RWPE1 (cell line): ENCODE measurements around the gene ZNRF1.
A peak's percentile ranks its signal among the peaks of the same experiment; 100 is the strongest.

Experiments
- CTCF ChIA-PET: fragments of 350-600 bp; sonication (Branson Sonifier 250); formaldehyde crosslinking; extraction: SDS; loops from one replicate; lab custom pipeline; 2021; lab: Yijun Ruan, JAX
- POLR2A ChIA-PET: fragments of 400-600 bp; formaldehyde crosslinking; extraction: SDS; loops from one replicate; lab custom pipeline; 2020; ENCODE audit warnings: antibody characterized with exemption; ENCODE audit not compliant: low non-redundant PET; lab: Yijun Ruan, JAX
- DNase-seq: peaks from one replicate; pipeline ENCODE4 v3.0.0; 2012; ENCODE audit warnings: low spot score
- H3K27ac ChIP-seq: fragments of 450-650 bp; 2 replicates; pipeline ENCODE4 v1.5.1; 2017
- CTCF ChIP-seq: fragments of 450-650 bp; conservative IDR thresholded peaks from 2 replicates; pipeline ENCODE4 v1.5.1; 2017; ENCODE audit warnings: low read depth, mild to moderate bottlenecking

The ZNRF1 gene

GRCh38 chr16:75147968-75148310 is 149.1 kb downstream of the ZNRF1 start:
- TF ChIP-seq CTCF, result no peak
- peak overlapping the region; percentile 94 for H3K27ac ChIP-seq
- POLR2A ChIA-PET, result no interaction called here
- CTCF ChIA-PET, result no interaction called here
- DNase-seq, result no peak

GRCh38 chr16:75148311-75149195 is 149.7 kb downstream of the ZNRF1 start, which contains the start of gene ZFP1:
ZFP1 (plus strand) TSS chr16:75148524; CDS start chr16:75152952, 4,428 bp downstream.
- POLR2A ChIA-PET, result no interaction called here
- H3K27ac ChIP-seq, result peak within 1 kb of the TSS; percentile 94
- peak; percentile 96 for DNase-seq
- CTCF ChIA-PET, result no interaction called here
- TF ChIP-seq CTCF, result no peak

GRCh38 chr16:75151798-75152197 is 153.0 kb downstream of the ZNRF1 start:
- no peak overlapping the region for H3K27ac ChIP-seq
- no peak for DNase-seq
- CTCF ChIA-PET, result no interaction called here
- POLR2A ChIA-PET, result no interaction called here
- TF ChIP-seq CTCF, result no peak

- CTCF ChIA-PET, result no interaction called here
Observed at GRCh38 chr16:75152635-75153034, 153.8 kb downstream of the ZNRF1 start.

GRCh38 chr16:75160386-75160785 is 161.6 kb downstream of the ZNRF1 start:
- ChIA-PET POLR2A (interaction anchor here (0.5 kb wide), 1 partner anchor 450 kb away, joined by 11 read pairs; no protein-coding TSS in a partner anchor), CTCF (interaction anchor here (0.6 kb wide), 1 partner anchor 151 kb away, joined by 3 read pairs; no protein-coding TSS in a partner anchor)
- H3K27ac ChIP-seq, result no peak overlapping the region
- TF ChIP-seq CTCF, result no peak
- DNase-seq, result no peak

More at GRCh38 chr16:75152635-75153034, 153.8 kb downstream of the ZNRF1 start:
- POLR2A ChIA-PET, result no interaction called here
- TF ChIP-seq CTCF, result no peak
- no peak for DNase-seq
- no peak overlapping the region for H3K27ac ChIP-seq
